T-helper 1 cell treated with Interleukin-12 subunit alpha and Interleukin-12 subunit beta and Interleukin-4 antibody, amounts not matched to agents 30 μg/mL and 1 μg/mL, for 36 hours (primary cell): ENCODE data around the gene SETD1B.
"Not testable (repeated sequence)": the region's sequence is repeated elsewhere in the genome, so short reads cannot be mapped to it uniquely, and the experiment has no call there.

ENCODE experiments used
- H3K27ac Mint-ChIP-seq: one replicate; pipeline ENCODE4 v1.8.0; 2021; ENCODE audit warnings: mild to moderate bottlenecking, mixed read lengths
- H3K27me3 Mint-ChIP-seq: one replicate; pipeline ENCODE4 v1.8.0; 2021; ENCODE audit warnings: low read depth, mixed read lengths
- H3K36me3 Mint-ChIP-seq: one replicate; pipeline ENCODE4 v1.8.0; 2021; ENCODE audit warnings: low read depth, mixed read lengths
- H3K4me1 Mint-ChIP-seq: one replicate; pipeline ENCODE4 v1.8.0; 2021; ENCODE audit warnings: low read depth, mixed read lengths
- H3K4me3 Mint-ChIP-seq: one replicate; pipeline ENCODE4 v1.8.0; 2021; ENCODE audit warnings: mild to moderate bottlenecking, moderate library complexity, mixed read lengths
- H3K9me3 Mint-ChIP-seq: one replicate; pipeline ENCODE4 v1.8.0; 2021; ENCODE audit warnings: mixed read lengths

SETD1B gene

DNA sequence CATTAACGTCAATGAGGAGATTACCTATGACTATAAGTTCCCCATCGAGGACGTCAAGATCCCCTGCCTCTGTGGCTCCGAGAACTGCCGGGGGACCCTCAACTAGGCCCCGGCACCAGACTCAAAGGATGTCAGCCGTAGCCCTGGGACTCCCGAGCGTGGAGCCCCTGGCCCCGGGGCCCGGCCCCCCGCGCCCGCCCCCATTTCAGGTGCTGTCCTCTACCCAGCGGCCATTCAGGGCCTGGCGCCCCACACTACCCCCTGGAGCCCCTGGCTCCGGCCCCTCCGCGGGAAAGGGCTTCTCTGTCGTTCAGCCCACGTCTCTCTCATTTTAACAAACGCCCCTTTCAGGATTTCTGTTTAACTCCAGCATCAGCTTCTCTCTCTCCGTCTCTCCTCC is 26.3 kb downstream of the SETD1B start:
- H3K9me3 Mint-ChIP-seq: no peaks in the 10 kb centered on the region
- H3K36me3 Mint-ChIP-seq: peaks cover 44% of the 10 kb centered on the region
- H3K27ac Mint-ChIP-seq: no peak overlapping the region
- no peak overlapping the region for H3K4me3 Mint-ChIP-seq
- H3K27me3 Mint-ChIP-seq: no peaks in the 10 kb centered on the region
- H3K4me1 Mint-ChIP-seq: peaks cover 5% of the 10 kb centered on the region

DNA sequence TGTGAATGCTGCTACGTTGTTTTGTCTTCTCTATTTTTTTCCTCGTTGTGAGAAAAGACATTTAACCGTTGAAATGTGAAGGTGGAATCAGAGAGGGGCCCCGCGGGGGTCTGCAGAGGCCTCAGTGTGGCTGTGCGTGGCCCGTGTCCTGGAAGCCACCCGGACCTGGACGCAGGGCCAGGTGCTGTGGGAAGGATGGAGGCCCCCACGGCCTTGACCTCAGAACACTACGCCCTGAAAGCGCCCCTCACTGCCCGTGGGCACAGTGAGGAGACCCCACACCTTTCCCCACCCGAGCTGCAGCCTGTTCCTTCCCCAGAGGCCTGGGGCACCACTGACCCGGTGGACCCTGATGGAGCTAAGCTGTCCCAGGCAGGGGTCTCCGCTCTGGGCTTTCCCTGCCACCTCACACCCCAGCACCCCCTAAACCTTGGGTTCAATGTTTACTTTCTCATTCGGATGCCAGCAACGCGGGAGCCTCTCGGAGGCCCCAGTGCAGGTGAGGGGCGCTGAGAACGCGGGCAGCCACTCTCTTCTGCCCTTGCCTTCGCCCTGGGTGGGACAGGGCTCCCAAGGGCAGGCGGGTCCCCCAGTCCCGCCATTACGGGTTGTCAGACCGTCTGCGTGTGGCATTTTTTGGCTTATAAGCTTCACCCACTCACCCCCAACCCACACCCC is 26.9 kb downstream of the SETD1B start:
- no peak overlapping the region for H3K4me3 Mint-ChIP-seq
- H3K27me3 Mint-ChIP-seq: no peaks in the 10 kb centered on the region
- no peaks in the 10 kb centered on the region for H3K9me3 Mint-ChIP-seq
- H3K36me3 Mint-ChIP-seq: peaks cover 43% of the 10 kb centered on the region
- H3K27ac Mint-ChIP-seq: no peak overlapping the region
- H3K4me1 Mint-ChIP-seq: peaks cover 5% of the 10 kb centered on the region

DNA sequence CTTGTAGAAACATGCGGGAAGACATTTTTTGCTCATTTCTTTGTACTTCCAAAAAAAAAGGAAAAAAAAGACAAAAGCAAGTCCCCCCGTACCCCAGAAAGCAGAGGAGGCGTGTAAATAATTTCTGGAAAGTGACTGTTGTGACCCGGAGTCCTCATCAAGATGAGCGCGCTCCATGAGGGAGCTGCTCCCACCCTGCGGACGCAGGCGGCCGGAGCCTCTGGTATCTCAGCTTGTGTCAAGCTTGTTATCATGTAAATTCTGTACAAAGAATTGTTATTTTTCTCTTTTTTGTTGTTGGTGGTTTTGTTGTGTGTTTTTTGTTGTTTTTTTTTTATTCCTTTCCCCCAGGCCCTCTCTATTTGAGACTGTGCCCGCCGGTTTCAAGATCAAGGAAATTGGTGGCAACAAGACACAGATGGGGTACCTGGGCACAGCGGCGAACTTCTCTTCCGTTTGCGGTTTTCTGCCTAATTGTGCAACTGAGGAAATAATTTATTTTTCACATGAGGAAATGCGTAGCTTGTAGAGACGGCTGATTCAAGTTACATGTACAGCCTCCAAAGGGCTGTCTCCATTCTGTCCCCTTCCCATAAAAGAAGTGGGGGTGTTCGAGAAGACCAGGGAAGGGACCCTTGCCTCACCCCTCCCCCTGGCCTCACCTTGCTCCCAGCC is 27.9 kb downstream of the SETD1B start:
- Mint-ChIP-seq H3K27me3 (no peaks in the 10 kb centered on the region), H3K27ac (no peak overlapping the region), H3K36me3 (peaks cover 37% of the 10 kb centered on the region), H3K4me3 (no peak overlapping the region), H3K4me1 (peaks cover 2% of the 10 kb centered on the region), H3K9me3 (no peaks in the 10 kb centered on the region)

DNA sequence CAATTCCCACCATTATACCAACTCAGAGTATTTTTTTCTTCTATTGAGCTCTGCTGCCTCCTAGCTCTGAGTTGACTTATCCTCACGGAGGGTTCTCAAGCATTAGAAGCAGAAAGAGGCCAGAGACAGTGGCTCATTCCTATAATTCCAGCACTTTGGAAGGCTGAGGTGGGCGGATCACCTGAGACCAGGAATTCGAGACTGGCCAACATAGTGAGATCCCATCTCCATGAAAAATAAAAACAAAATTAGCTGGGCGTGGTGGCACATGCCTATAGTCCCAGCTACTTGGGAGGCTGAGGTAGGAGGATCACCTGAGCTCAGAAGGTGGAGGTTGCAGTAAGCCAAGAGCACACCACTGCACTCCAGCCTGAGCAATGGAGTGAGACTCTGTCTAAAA is 33.9 kb downstream of the SETD1B start:
- H3K27me3 Mint-ChIP-seq: no peaks in the 10 kb centered on the region
- no peak overlapping the region for H3K27ac Mint-ChIP-seq
- peaks cover 4% of the 10 kb centered on the region for H3K36me3 Mint-ChIP-seq
- H3K4me3 Mint-ChIP-seq: no peak overlapping the region
- H3K4me1 Mint-ChIP-seq: peaks cover 10% of the 10 kb centered on the region
- no peaks in the 10 kb centered on the region for H3K9me3 Mint-ChIP-seq

DNA sequence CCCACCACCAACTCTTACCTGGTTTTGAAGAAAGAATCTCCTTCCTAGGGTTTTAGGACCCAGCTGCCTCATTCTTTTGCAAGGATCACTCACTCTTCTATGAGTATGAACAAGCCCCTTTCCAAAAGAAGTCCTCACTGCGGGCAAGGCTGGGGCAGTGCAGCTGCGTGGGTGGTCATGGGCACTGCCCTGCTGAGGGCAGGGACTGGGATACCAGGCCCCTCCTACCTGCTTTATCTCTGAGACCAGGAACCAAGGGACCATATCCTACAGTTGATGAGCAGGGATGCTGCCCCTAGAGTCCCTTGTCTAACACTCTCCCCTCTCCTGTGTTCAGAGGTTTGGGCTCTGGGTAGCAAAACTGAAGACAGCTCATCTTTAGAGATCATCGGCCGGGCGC is 34.3 kb downstream of the SETD1B start:
- Mint-ChIP-seq H3K9me3 (no peaks in the 10 kb centered on the region), H3K4me1 (peaks cover 10% of the 10 kb centered on the region), H3K36me3 (peaks cover 3% of the 10 kb centered on the region), H3K27me3 (no peaks in the 10 kb centered on the region), H3K27ac (no peak overlapping the region), H3K4me3 (no peak overlapping the region)

DNA sequence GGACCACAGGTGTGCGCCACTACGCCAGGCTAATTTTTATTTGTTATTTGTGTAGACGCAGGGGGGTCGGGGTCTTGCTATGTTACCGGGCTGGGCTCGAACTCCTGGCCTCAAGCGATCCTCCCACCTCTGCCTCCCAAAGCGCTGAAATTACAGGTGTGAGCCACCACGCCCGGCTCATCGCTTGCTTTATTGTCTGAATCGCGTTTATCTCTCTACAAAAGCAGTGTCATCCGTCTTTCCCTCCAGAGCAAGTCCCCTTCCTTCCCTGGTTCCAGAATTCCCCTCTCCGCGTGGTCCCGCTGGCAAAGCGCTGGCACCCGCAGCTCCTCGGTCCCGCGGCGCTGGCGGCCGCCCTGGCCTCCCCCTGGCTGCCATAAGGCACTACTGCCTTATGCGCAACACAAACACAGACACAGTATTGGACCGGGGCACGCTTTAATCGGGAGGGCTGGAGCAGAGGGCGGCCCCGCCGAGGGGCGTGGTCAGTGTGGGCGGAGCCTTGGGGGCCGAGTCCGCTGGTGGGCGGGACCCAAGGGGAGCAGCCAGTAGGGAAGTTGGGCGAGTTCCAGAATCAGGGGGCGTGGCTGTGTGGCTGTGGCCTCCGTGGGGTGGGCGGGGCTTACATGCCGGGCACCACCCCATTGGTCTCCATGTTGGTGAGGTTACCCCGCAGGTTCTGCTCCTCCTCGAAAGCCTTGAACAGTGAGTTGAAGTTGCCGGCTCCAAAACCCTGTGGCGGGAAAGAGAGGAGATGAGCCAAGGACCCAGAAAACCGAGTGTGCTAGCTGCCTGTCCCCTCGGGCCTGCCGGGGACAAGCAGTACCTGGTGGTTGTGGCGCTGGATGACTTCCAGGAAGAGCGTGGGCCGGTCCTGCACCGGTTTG is 35.5 kb downstream of the SETD1B start:
- Mint-ChIP-seq H3K36me3 (no peaks in the 10 kb centered on the region), H3K27me3 (no peaks in the 10 kb centered on the region), H3K4me3 (peak overlapping the region; percentile 93), H3K27ac (peak overlapping the region; percentile 77), H3K9me3 (no peaks in the 10 kb centered on the region), H3K4me1 (peaks cover 10% of the 10 kb centered on the region)

DNA sequence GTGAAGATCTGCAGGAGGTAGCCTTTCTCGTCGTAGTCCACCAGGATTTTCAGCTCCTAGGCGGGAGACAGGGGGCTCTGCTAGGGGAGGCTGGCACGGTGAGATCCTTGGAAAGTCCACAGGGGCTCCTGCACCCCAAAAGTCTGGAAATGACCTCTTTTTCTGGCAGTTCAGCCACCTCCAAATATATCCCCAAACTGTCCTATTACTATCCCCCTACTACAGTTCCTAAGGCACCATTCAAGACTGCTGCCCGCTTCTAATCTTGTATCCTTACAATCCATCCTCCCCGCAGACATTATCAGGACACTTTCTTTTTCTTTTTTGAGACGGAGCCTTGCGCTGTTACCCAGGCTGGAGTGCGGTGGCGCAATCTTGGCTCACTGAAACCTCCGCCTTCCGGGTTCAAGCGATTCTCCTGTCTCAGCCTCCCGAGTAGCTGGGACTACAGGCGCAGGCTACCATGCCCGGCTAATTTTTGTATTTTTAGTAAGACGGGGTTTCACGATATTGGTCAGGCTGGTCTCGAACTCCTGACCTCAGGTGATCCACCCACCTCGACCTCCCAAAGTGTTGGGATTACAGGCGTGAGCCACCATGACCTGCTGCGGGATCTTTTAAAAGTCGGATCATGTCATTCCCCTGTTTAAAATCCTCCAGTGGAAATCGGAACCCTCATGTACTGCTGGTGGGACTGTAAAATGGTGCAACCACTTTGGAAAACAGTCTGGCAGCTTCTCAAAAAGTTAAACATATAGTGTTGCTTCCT is 36.4 kb downstream of the SETD1B start:
- Mint-ChIP-seq H3K9me3 (no peaks in the 10 kb centered on the region), H3K27ac (peak overlapping the region; percentile 77), H3K4me3 (peak overlapping the region; percentile 93), H3K4me1 (peaks cover 10% of the 10 kb centered on the region), H3K27me3 (no peaks in the 10 kb centered on the region), H3K36me3 (no peaks in the 10 kb centered on the region)

DNA sequence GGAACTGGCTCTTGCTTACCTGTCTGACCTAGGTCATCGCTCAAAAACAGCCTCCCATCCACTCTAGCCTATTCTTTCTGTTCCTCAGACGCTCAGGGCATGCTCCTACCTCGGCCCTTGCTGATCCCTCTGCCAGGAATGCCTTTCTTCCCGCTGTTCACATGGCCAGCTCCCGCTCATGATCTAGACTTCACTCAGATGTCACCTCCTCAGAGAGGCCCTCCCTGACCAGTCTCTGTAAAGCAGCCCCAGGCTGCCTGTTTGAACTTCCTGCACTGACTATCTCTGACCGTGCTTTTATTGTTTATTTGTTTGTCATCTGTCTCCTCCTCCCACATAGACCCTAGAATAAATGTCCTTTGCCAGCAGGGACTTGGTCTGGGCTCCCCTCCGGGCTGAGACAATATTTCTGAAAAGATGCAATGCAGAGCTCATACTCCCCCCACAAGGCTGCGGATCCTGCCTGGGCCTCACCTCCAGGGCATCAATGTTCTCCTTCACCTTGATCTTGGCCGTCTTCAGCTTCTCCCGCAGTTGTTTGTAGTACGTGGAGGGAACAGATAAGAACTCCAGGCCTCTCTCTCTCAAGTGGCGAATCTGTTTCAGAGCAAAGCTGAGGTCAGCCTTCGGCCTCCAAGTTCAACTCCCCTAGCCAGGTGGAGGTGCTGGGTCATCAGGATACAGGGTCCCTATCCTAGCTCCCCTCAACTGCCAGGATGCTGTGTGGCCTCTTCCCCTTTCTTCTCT is 39.6 kb downstream of the SETD1B start:
- Mint-ChIP-seq H3K36me3 (no peaks in the 10 kb centered on the region), H3K27me3 (no peaks in the 10 kb centered on the region), H3K4me3 (no peak overlapping the region), H3K9me3 (no peaks in the 10 kb centered on the region), H3K27ac (no peak overlapping the region), H3K4me1 (peaks cover 10% of the 10 kb centered on the region)

DNA sequence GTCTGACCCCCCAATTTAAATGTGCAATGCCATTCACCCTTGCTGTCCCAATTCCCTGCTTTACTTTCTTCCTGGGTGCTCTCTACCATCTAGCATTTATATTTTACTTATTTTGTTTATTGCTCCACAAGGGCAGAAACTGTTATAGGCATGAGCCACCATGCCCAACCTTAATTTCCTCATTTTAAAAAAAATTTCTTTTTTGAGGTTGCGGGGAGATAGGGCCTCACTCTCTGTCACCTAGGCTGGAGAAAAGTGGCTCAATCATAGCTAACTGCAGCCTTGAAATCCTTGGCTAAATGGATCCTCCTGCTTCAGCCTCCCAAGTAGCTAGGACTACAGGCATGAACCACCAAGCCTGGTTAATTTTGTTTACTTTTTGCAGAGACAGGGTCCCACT is 41.9 kb downstream of the SETD1B start:
- H3K36me3 Mint-ChIP-seq: no peaks in the 10 kb centered on the region
- H3K27me3 Mint-ChIP-seq: no peaks in the 10 kb centered on the region
- no peaks in the 10 kb centered on the region for H3K4me1 Mint-ChIP-seq
- H3K4me3 Mint-ChIP-seq: no peak overlapping the region
- H3K9me3 Mint-ChIP-seq: no peaks in the 10 kb centered on the region
- no peak overlapping the region for H3K27ac Mint-ChIP-seq

DNA sequence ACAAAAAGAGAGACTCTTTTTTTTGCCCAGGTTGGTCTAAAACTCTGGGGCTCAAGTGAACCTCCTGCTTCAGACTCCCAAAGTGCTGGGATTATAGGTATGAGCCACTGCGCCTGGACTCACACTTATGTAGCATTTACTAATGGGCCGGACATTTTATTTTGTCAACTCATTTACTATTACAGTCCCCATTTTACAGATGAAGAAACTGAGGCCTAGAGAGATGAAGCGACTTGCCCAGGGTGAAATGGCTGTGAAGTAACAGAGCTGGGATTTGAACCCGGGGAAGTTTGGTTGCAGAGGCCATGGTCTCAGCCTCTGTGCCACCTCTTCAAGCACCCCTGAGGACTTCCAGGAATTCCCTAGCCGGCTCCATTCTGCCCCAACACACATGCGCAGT is 45.4 kb downstream of the SETD1B start:
- Mint-ChIP-seq H3K4me1 (no peaks in the 10 kb centered on the region), H3K9me3 (no peaks in the 10 kb centered on the region), H3K27me3 (no peaks in the 10 kb centered on the region), H3K36me3 (no peaks in the 10 kb centered on the region), H3K4me3 (no peak overlapping the region), H3K27ac (no peak overlapping the region)

DNA sequence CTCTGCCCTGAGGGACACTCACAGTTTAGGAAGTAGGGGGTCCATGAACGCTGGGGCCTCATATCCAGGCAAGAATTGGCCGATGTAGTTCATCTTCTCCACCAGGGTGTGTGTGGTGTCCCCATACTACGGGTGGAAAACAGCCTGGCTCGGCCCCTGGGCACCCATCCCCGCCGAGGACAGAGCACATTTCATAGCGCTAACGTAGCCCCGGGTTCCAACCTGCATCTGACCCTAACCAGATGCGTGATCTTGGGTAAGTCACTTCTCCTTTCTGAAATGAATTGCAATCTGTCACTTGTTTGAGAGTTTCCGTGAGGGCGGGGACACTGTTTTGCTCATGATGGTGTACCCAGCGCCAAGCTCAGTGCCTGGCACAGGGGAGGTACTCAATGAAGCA is 45.9 kb downstream of the SETD1B start:
- Mint-ChIP-seq H3K27me3 (no peaks in the 10 kb centered on the region), H3K36me3 (no peaks in the 10 kb centered on the region), H3K4me1 (no peaks in the 10 kb centered on the region), H3K4me3 (no peak overlapping the region), H3K27ac (no peak overlapping the region), H3K9me3 (no peaks in the 10 kb centered on the region)

DNA sequence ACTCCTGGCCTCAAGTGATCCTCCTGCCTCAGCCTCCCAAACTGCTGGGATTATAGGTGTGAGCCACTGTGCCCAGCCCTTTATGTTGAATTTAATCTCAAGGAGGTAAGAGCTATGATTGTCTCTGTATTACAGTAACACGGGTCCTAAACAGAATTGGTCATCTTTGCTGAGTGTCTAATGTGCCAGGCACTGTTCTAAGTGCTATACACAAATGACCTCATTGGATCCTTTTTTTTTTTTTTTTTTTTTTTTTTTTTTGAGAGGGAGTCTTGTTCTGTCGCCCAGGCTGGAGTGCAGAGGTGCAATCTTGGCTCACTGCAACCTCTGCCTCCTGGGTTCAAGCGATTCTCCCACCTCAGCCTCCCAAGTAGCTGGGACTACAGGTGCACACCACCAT is 48.6 kb downstream of the SETD1B start:
- H3K4me3 Mint-ChIP-seq, H3K27ac Mint-ChIP-seq, H3K4me1 Mint-ChIP-seq, H3K36me3 Mint-ChIP-seq, H3K9me3 Mint-ChIP-seq, H3K27me3 Mint-ChIP-seq: not testable (repeated sequence)

DNA sequence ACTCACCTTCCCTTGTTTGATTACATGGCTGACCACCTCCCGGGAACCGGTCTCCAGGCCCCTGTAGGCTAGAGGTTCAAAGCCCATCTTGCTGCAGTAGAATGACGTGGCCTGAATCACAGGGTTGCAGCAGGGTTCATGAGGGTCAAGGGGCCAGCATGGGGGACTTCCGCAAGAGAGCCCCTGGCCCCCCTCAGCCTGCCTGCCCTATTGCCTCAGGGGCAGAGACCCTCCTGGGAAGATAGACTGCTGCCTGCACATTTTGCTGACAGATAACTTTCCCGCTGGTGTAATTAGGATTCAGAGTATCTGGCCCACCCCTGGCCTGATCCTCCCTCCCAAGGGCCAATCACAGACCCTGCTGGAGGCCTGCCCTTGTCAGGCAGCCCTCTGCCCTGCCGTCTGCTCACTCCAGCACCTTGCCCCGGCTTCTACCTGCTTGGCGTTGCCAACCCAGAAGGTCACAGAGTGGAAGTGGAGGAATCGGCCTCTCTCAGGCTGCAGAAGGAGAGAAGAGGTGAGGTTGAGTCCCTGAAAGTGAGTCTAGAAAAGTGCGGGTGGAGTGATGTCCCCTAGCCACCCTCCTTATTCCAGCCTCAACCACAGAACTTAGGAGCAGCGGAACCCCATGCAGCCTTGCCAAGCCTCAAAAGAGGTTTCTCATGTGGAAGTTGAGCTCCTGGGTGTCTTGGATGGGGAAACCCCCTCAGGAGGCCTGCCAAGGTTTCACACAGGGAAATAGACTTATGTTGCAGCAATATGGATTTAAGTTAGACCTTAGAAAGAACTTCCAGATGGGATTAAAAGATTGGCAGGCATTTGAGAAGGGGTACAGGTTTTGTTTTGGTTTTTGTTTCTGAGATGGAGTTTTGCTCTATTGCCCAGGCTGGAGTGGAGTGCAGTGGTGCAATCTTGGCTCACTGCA is 53.8 kb downstream of the SETD1B start:
- H3K4me3 Mint-ChIP-seq: no peak overlapping the region
- H3K9me3 Mint-ChIP-seq: no peaks in the 10 kb centered on the region
- no peaks in the 10 kb centered on the region for H3K36me3 Mint-ChIP-seq
- H3K4me1 Mint-ChIP-seq: no peaks in the 10 kb centered on the region
- H3K27ac Mint-ChIP-seq: no peak overlapping the region
- no peaks in the 10 kb centered on the region for H3K27me3 Mint-ChIP-seq
